ENCODE results near the gene CPLANE2. TPM values are rescaled to one million over a fixed set of nuclear protein-coding genes. Genes with fewer than 3 reads are reported as not detected.

The CPLANE2 gene
- total RNA-seq, 1 experiment from 2014 or later = 4.5 TPM

- H3F3A ChIP-seq (ENCODE audit: insufficient read depth, low read depth) = no peaks in the 10 kb centered on the region
- no peaks in the 10 kb centered on the region for H3K9me2 ChIP-seq (ENCODE audit: insufficient read depth)
- H3K9me3 ChIP-seq (ENCODE audit: insufficient read depth, low read depth) = no peaks in the 10 kb centered on the region
- intact Hi-C loops (cut with micrococcal nuclease; ENCODE audit: unreplicated experiment) = loop anchor here (5.0 kb wide), 1 partner anchor 236 kb away; no protein-coding TSS in a partner anchor
- no peak for DNase-seq
- no peaks in the 10 kb centered on the region for H3K36me3 ChIP-seq (ENCODE audit: low read depth)
- ChIA-PET POLR2A (ENCODE audit: unreplicated experiment) (no interaction called here), CTCF (interaction anchor here (0.5 to 1.7 kb wide), 2 partner anchors 108 to 165 kb away, joined by 4 to 9 read pairs; no protein-coding TSS in a partner anchor)
- no peak overlapping the region for H3K27ac ChIP-seq
- no peaks in the 10 kb centered on the region for H4K20me1 ChIP-seq (ENCODE audit: insufficient read depth)
- H3K27me3 ChIP-seq (ENCODE audit: insufficient read depth, low read depth) = no peaks in the 10 kb centered on the region
- no peak overlapping the region for H3K4me2 ChIP-seq
- peaks cover 6% of the 10 kb centered on the region for H3K4me1 ChIP-seq (replicated peaks; ENCODE audit: insufficient read depth)
- no TSS peak for BruUV-seq (replicated peaks)
- TF ChIP-seq EZH2 (IDR thresholded peaks at IDR 0.05; ENCODE audit: low read depth) = no peak
- TF ChIP-seq, protein P1, sequence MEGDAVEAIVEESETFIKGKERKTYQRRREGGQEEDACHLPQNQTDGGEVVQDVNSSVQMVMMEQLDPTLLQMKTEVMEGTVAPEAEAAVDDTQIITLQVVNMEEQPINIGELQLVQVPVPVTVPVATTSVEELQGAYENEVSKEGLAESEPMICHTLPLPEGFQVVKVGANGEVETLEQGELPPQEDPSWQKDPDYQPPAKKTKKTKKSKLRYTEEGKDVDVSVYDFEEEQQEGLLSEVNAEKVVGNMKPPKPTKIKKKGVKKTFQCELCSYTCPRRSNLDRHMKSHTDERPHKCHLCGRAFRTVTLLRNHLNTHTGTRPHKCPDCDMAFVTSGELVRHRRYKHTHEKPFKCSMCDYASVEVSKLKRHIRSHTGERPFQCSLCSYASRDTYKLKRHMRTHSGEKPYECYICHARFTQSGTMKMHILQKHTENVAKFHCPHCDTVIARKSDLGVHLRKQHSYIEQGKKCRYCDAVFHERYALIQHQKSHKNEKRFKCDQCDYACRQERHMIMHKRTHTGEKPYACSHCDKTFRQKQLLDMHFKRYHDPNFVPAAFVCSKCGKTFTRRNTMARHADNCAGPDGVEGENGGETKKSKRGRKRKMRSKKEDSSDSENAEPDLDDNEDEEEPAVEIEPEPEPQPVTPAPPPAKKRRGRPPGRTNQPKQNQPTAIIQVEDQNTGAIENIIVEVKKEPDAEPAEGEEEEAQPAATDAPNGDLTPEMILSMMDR (conservative IDR thresholded peaks at IDR 0.05) = no peak
- no peaks in the 10 kb centered on the region for H3K79me2 ChIP-seq (ENCODE audit: low read depth)
- H3K4me3 ChIP-seq = no peak overlapping the region
- H2AFZ ChIP-seq = no peak overlapping the region
Observed at GRCh38 chr1:16243215-16243610, 6.2 kb upstream of the CPLANE2 start.

GRCh38 chr1:16242556-16243214, 5.7 kb upstream of the CPLANE2 start:
- no peak for DNase-seq
- no peak for TF ChIP-seq EZH2 (IDR thresholded peaks at IDR 0.05; ENCODE audit: low read depth)
- TF ChIP-seq, protein P1 (conservative IDR thresholded peaks at IDR 0.05) = no peak
- intact Hi-C loops (cut with micrococcal nuclease; ENCODE audit: unreplicated experiment) = loop anchor here (5.0 kb wide), 1 partner anchor 235 kb away; no protein-coding TSS in a partner anchor
- H3K4me3 ChIP-seq = no peak overlapping the region
- no peaks in the 10 kb centered on the region for H3K9me3 ChIP-seq (ENCODE audit: insufficient read depth, low read depth)
- POLR2A ChIA-PET (ENCODE audit: unreplicated experiment) = interaction anchor here (0.8 kb wide), 1 partner anchor 36 kb away, joined by 7 read pairs; no protein-coding TSS in a partner anchor
- no peaks in the 10 kb centered on the region for H3K9me2 ChIP-seq (ENCODE audit: insufficient read depth)
- H3K79me2 ChIP-seq (ENCODE audit: low read depth) = no peaks in the 10 kb centered on the region
- no peaks in the 10 kb centered on the region for H3K27me3 ChIP-seq (ENCODE audit: insufficient read depth, low read depth)
- H3K4me1 ChIP-seq (replicated peaks; ENCODE audit: insufficient read depth) = peaks cover 4% of the 10 kb centered on the region
- H2AFZ ChIP-seq = no peak overlapping the region
- CTCF ChIA-PET = interaction anchor here (0.8 to 1.7 kb wide), 2 partner anchors 163 to 164 kb away, joined by 3 to 9 read pairs; no protein-coding TSS in a partner anchor
- no peaks in the 10 kb centered on the region for H3K36me3 ChIP-seq (ENCODE audit: low read depth)
- no peak overlapping the region for H3K27ac ChIP-seq
- H3K4me2 ChIP-seq = no peak overlapping the region
- no peaks in the 10 kb centered on the region for H4K20me1 ChIP-seq (ENCODE audit: insufficient read depth)
- no peaks in the 10 kb centered on the region for H3F3A ChIP-seq (ENCODE audit: insufficient read depth, low read depth)
- BruUV-seq (replicated peaks) = no TSS peak

DNA sequence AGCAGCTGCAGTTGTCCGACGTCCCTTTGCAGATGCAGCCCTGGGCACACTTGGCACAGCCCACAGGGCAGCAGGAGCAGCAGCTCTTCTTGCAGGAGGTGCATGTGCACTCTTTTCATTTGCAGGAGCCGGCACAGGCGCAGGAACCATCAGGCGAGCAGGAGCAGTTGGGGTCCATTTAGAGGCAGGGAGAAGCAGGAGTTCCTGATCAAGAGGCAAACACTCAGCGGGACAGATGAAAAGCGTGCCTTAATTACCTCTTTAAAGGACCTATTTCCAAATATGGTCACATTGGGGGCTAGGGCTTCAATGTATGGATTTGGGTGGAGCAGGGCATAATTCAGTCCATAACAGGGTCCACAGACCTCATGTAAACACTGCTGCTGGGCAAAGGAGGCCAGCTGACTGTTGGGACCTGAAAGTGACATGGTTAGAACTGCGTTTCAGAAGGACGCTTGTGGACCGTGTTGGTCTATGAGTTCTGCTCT, 4.3 kb upstream of the CPLANE2 start:
- BruUV-seq (replicated peaks) = no TSS peak
- Histone ChIP-seq H3K9me3 (ENCODE audit: insufficient read depth, low read depth) (no peaks in the 10 kb centered on the region), H3K4me2 (no peak overlapping the region), H3K27ac (no peak overlapping the region), H3K9me2 (ENCODE audit: insufficient read depth) (no peaks in the 10 kb centered on the region), H2AFZ (no peak overlapping the region), H3K79me2 (ENCODE audit: low read depth) (no peaks in the 10 kb centered on the region), H3K27me3 (ENCODE audit: insufficient read depth, low read depth) (no peaks in the 10 kb centered on the region), H4K20me1 (ENCODE audit: insufficient read depth) (no peaks in the 10 kb centered on the region), H3K36me3 (ENCODE audit: low read depth) (no peaks in the 10 kb centered on the region), H3K4me3 (no peak overlapping the region), H3F3A (ENCODE audit: insufficient read depth, low read depth) (peaks cover 2% of the 10 kb centered on the region; the same call in 1 of the 2 replicates), H3K4me1 (replicated peaks; ENCODE audit: insufficient read depth) (peaks cover 8% of the 10 kb centered on the region; the same call in 1 of the 2 replicates)
- intact Hi-C loops (cut with micrococcal nuclease; ENCODE audit: unreplicated experiment) = loop anchor here (5.0 kb wide), 1 partner anchor 234 kb away; no protein-coding TSS in a partner anchor
- POLR2A ChIA-PET (ENCODE audit: unreplicated experiment) = no interaction called here
- DNase-seq = no peak
- CTCF ChIA-PET = interaction anchor here (0.7 kb wide), 1 partner anchor 1217 kb away, joined by 3 read pairs; no protein-coding TSS in a partner anchor
- no peak for TF ChIP-seq EZH2 (IDR thresholded peaks at IDR 0.05; ENCODE audit: low read depth)
- TF ChIP-seq, protein P1 (conservative IDR thresholded peaks at IDR 0.05) = no peak
